Muscle of leg (tissue), 11 donors: ENCODE data around the gene CSTPP1. TPM values are rescaled to one million over a fixed set of nuclear protein-coding genes. Genes with fewer than 3 reads are reported as not detected.
"Not testable (repeated sequence)": the region's sequence is repeated elsewhere in the genome, so short reads cannot be mapped to it uniquely, and the experiment has no call there.

ENCODE experiments used
- DNase-seq: peaks from one replicate; pipeline ENCODE4 v3.0.0; 2013
- H3K27ac ChIP-seq: one replicate; pipeline ENCODE4 v1.5.1; 2013; ENCODE audit warnings: mild to moderate bottlenecking, low read length, control low read depth
- H3K27me3 ChIP-seq: one replicate; pipeline ENCODE4 v1.6.1; 2013; ENCODE audit warnings: low read length; ENCODE audit not compliant: control insufficient read depth, insufficient read depth
- H3K36me3 ChIP-seq: one replicate; pipeline ENCODE4 v1.6.1; 2013; ENCODE audit warnings: low read length; ENCODE audit not compliant: control insufficient read depth, insufficient read depth
- H3K4me1 ChIP-seq: one replicate; pipeline ENCODE4 v1.6.1; 2013; ENCODE audit warnings: low read length; ENCODE audit not compliant: control insufficient read depth, insufficient read depth
- H3K4me3 ChIP-seq: one replicate; pipeline ENCODE4 v1.5.1; 2013; ENCODE audit warnings: low read length, control low read depth
- H3K9me3 ChIP-seq: replicated peaks from 2 replicates; pipeline ENCODE4 v1.6.1; 2013; ENCODE audit warnings: low read depth, low read length; ENCODE audit not compliant: control insufficient read depth
- WGBS: methylation state at CpG from one replicate; pipeline ENCODE4 v1.1.5; 2013; ENCODE audit warnings: missing lambda C conversion rate; ENCODE audit not compliant: insufficient coverage; 5-methylcytosine and 5-hydroxymethylcytosine counted together
- polyA plus RNA-seq, 8 donors: library from polyadenylated mRNA; unstranded; fragments of 120-200 nt; gene quantifications; one replicate each; pipeline versions ENCODE4 v1.2.1 to v1.2.3, GENCODE V29; 2013; ENCODE audit warnings: inconsistent platforms in 1 of 8, low replicate concordance in 1 of 8; ENCODE audit not compliant: insufficient read length in 8 of 8, insufficient read depth in 1 of 8
- total RNA-seq: library from RNA; stranded (reverse); fragments of 120-200 nt; gene quantifications from one replicate; pipeline ENCODE4 v1.2.4, GENCODE V29; 2013

CSTPP1 gene
- total and polyA plus RNA-seq, 9 donors = 14.1 to 23.9 (median 23.1) TPM

GRCh38 chr11:46948378-46949131 lies 12.0 kb downstream of the CSTPP1 start:
- no peaks in the 10 kb centered on the region for H3K27me3 ChIP-seq
- H3K36me3 ChIP-seq = no peaks in the 10 kb centered on the region
- DNase-seq = no peak
- no peaks in the 10 kb centered on the region for H3K9me3 ChIP-seq
- no peaks in the 10 kb centered on the region for H3K4me1 ChIP-seq
- no peak overlapping the region for H3K4me3 ChIP-seq
- WGBS = no CpG with 5 or more reads among the region's 4 CpGs
- no peak overlapping the region for H3K27ac ChIP-seq

- Histone ChIP-seq H3K36me3 (no peaks in the 10 kb centered on the region), H3K9me3 (no peaks in the 10 kb centered on the region), H3K27me3 (no peaks in the 10 kb centered on the region), H3K27ac (no peak overlapping the region), H3K4me3 (no peak overlapping the region), H3K4me1 (no peaks in the 10 kb centered on the region)
- no peak for DNase-seq
- no CpG with 5 or more reads among the region's 1 CpG for WGBS
Observed at GRCh38 chr11:46949297-46949696, 12.7 kb downstream of the CSTPP1 start.

- no CpG with 5 or more reads among the region's 1 CpG for WGBS
- DNase-seq = no peak
- Histone ChIP-seq H3K36me3 (no peaks in the 10 kb centered on the region), H3K4me1 (no peaks in the 10 kb centered on the region), H3K4me3 (no peak overlapping the region), H3K9me3 (no peaks in the 10 kb centered on the region), H3K27me3 (no peaks in the 10 kb centered on the region), H3K27ac (no peak overlapping the region)
Observed at GRCh38 chr11:46951864-46952263, 15.3 kb downstream of the CSTPP1 start.

- H3K9me3 ChIP-seq = no peaks in the 10 kb centered on the region
- no CpG with 5 or more reads among the region's 2 CpGs for WGBS
Observed at GRCh38 chr11:46952553-46952952, 16.0 kb downstream of the CSTPP1 start.

GRCh38 chr11:46953093-46953492 lies 16.5 kb downstream of the CSTPP1 start:
- no peak overlapping the region for H3K4me3 ChIP-seq
- 87% methylated on average over 5 of the region's 5 CpGs for WGBS
- no peaks in the 10 kb centered on the region for H3K27me3 ChIP-seq
- H3K9me3 ChIP-seq = no peaks in the 10 kb centered on the region
- H3K27ac ChIP-seq = no peak overlapping the region
- DNase-seq = no peak
- H3K4me1 ChIP-seq = no peaks in the 10 kb centered on the region
- no peaks in the 10 kb centered on the region for H3K36me3 ChIP-seq

More at GRCh38 chr11:46952553-46952952, 16.0 kb downstream of the CSTPP1 start:
- Histone ChIP-seq H3K27me3 (no peaks in the 10 kb centered on the region), H3K36me3 (no peaks in the 10 kb centered on the region), H3K4me1 (no peaks in the 10 kb centered on the region), H3K4me3 (no peak overlapping the region), H3K27ac (no peak overlapping the region)
- DNase-seq = no peak

GRCh38 chr11:46958777-46959176 lies 22.2 kb downstream of the CSTPP1 start:
- Histone ChIP-seq H3K4me3 (no peak overlapping the region), H3K4me1 (no peaks in the 10 kb centered on the region), H3K27ac (no peak overlapping the region), H3K36me3 (peaks cover 3% of the 10 kb centered on the region), H3K27me3 (no peaks in the 10 kb centered on the region), H3K9me3 (peaks cover 6% of the 10 kb centered on the region)
- WGBS = no CpG with 5 or more reads among the region's 1 CpG
- no peak for DNase-seq

- DNase-seq = no peak
- no peaks in the 10 kb centered on the region for H3K27me3 ChIP-seq
- H3K36me3 ChIP-seq = peaks cover 3% of the 10 kb centered on the region
- H3K4me1 ChIP-seq = no peaks in the 10 kb centered on the region
- WGBS = no CpG with 5 or more reads among the region's 2 CpGs
- no peak overlapping the region for H3K27ac ChIP-seq
- H3K4me3 ChIP-seq = no peak overlapping the region
- H3K9me3 ChIP-seq = peaks cover 6% of the 10 kb centered on the region
Observed at GRCh38 chr11:46961041-46961440, 24.5 kb downstream of the CSTPP1 start.

GRCh38 chr11:46961886-46962285 lies 25.3 kb downstream of the CSTPP1 start:
- not testable (repeated sequence) for DNase-seq, H3K36me3 ChIP-seq, H3K4me3 ChIP-seq, H3K4me1 ChIP-seq, H3K27ac ChIP-seq, H3K27me3 ChIP-seq, H3K9me3 ChIP-seq
- no CpG with 5 or more reads among the region's 3 CpGs for WGBS

- DNase-seq = no peak
- Histone ChIP-seq H3K36me3 (no peaks in the 10 kb centered on the region), H3K27me3 (no peaks in the 10 kb centered on the region), H3K4me3 (no peak overlapping the region), H3K4me1 (no peaks in the 10 kb centered on the region), H3K27ac (no peak overlapping the region), H3K9me3 (peaks cover 4% of the 10 kb centered on the region)
- 100% methylated on average over 2 of the region's 3 CpGs for WGBS
Observed at GRCh38 chr11:46963844-46964243, 27.3 kb downstream of the CSTPP1 start.

GRCh38 chr11:46966773-46967172 lies 30.2 kb downstream of the CSTPP1 start:
- Histone ChIP-seq H3K36me3 (no peaks in the 10 kb centered on the region), H3K4me1 (no peaks in the 10 kb centered on the region)
- no CpG with 5 or more reads among the region's 2 CpGs for WGBS

GRCh38 chr11:46967962-46968361 lies 31.4 kb downstream of the CSTPP1 start:
- 90% methylated on average over 1 of the region's 2 CpGs for WGBS
- no peaks in the 10 kb centered on the region for H3K9me3 ChIP-seq

More at GRCh38 chr11:46966773-46967172, 30.2 kb downstream of the CSTPP1 start:
- no peaks in the 10 kb centered on the region for H3K27me3 ChIP-seq
- DNase-seq = no peak
- no peak overlapping the region for H3K4me3 ChIP-seq
- H3K9me3 ChIP-seq = no peaks in the 10 kb centered on the region
- no peak overlapping the region for H3K27ac ChIP-seq

More at GRCh38 chr11:46967962-46968361, 31.4 kb downstream of the CSTPP1 start:
- H3K27ac ChIP-seq = no peak overlapping the region
- DNase-seq = no peak
- H3K27me3 ChIP-seq = no peaks in the 10 kb centered on the region
- H3K4me1 ChIP-seq = no peaks in the 10 kb centered on the region
- no peaks in the 10 kb centered on the region for H3K36me3 ChIP-seq
- no peak overlapping the region for H3K4me3 ChIP-seq
